CD4-positive, alpha-beta T cell treated with Interleukin-4 for 4 hours (primary cell): ENCODE data around the gene NFE2L2.
A peak's percentile ranks its signal among the peaks of the same experiment; 100 is the strongest.
"Not testable (repeated sequence)": the region's sequence is repeated elsewhere in the genome, so short reads cannot be mapped to it uniquely, and the experiment has no call there.

Experiments
- DNase-seq: peaks from one replicate; pipeline ENCODE4 v3.0.0-alpha.2; 2020

Gene NFE2L2

DNA sequence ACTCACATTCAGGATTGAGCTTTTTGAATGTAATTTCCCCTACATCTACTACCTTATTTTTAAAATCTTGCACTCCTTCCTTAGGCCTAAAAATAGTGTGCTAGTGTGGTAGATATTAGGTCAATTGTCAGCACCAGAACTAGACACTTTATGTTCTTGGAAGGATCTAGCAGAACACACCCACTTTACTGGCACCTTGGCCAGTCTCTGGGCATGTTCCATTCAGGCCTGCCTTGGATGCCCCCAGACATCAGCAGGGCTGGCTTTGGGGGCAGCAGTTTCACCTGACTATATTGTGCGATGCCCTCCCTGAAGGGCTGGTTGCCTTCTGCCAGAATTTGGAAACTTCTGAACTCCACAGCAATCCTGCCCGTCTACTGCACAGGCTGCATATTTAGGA is 15.3 kb upstream of the NFE2L2 start:
- DNase-seq, result no peak

DNA sequence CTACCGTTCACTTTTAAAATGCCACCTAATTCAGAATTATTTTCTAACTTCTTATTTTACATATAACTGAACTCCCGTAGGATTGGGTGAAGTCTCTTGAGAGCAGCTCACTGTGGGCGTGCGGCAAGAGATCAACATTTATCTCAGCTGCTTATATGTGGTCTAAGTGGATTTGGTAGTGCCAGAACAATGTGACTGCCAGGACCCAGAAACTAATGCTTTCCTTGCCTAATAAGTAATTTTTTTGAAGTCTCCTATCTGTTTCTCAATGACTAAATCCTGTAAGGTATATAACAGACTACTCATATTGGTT is 11.2 kb upstream of the NFE2L2 start:
- no peak for DNase-seq

DNA sequence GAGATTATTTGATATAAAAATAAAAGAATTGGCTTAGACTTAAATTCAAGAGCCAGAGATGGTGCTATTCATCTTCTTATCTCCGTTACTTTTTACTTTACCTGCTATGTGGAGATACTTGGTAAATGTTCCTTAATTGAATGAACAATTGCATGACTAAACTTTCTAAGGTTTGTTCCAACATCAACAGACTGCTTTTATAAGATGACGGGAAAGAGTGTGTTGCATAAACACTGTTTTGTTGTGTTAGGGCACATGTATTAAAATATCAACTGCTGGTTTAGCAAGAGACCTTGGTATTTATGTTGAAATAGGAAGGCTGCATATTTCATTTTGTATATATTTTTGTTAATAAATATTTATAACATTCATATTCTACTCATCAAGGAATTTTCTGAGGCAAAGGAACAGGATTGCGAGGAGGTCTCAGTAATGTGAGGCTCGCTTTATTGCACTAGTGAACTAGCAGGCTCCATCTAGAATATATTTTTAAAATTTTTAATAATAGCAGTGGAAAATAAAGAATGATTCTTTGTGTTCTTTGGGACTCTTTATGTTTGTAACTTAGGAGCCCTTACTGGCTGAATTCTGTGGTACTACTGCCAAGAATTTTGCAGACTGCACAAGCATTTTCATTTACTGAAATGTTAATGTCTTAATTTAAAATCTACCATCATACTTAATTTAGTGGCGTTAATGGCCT is 10.7 kb upstream of the NFE2L2 start:
- DNase-seq, result no peak

DNA sequence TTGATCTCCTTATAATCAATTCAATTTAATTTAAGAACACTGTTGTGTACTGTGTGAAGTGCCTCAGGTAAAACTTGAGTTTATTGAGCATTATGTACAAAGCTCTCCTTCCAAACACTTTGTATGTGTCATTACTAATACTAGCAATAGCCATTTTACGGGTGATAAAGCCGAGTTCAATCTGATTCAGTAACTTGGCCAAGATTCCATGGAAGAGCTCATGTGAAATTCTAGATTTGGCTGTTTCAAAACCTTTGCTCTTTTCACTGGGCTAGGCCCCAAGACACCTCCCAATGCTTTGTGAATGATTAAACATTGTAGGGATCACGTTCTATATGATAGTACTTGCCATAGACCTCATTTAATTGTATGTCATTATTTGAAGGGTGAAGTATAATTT is 8.9 kb upstream of the NFE2L2 start:
- no peak for DNase-seq

DNA sequence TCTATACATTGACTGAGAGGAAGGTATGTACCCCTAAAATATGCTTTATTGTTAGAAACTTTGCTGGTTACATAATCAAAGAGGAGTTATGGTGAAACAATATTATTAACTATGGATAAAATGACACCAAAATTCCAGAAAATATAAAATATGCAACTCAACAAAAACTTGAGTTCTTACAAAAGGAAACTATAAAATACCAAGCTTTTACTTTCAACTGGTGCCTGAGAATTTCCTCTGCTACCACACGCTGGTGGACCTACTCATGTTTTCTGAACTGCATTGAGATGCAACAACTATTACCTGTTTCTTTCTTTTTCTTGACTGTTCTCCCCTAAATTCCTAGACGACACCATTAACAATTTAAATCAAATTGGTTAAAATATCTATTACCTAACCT is 8.2 kb upstream of the NFE2L2 start:
- no peak for DNase-seq

DNA sequence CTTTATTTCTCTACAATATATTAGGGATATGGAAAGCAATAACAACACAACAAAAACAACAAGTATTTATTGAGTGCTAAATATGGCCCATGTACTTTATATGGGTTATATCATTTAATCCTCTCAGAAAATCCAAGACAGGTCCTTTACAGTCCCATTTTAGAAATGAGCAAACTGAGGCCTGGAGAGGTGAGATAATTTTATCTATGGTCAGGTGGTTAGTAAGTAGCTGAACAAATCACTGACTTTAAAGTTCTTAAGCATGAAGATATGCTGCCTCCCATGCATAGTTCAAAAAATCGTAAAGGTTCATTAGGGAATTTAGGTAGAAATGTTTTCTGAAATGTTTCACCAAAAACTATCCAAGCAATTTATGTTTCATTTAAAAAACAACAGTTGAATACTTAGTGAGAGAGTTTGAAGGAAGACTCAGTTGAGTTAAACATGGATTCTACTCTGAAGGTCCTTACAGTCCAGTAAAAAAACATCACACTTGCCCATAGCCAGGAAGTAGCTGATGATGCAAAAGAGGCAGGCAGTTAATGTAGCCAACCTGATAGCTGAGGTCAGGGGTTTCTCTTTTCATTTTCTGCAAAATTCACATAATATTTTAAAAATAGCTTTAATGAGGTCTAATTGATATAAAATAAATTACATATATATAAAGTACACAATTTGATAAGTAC is 7.6 kb upstream of the NFE2L2 start:
- no peak for DNase-seq

DNA sequence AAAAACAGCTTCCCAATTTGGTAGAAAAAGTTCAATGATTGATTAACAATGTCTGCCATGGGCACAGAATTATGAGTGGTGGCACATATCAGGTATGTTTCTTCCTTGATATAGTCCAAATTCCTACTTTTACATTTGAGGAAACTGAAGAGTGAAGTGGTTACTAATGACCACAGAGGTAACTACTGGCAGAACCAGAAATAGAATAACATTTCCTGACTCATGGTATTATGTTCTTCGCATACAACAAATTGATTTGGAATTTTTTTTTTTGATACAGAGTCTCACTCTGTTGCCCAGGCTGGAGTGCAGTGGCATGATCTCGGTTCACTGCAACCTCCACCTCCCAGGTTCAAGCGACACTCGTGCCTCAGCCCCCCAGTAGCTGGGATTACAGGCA is 6.0 kb upstream of the NFE2L2 start:
- DNase-seq, result no peak

DNA sequence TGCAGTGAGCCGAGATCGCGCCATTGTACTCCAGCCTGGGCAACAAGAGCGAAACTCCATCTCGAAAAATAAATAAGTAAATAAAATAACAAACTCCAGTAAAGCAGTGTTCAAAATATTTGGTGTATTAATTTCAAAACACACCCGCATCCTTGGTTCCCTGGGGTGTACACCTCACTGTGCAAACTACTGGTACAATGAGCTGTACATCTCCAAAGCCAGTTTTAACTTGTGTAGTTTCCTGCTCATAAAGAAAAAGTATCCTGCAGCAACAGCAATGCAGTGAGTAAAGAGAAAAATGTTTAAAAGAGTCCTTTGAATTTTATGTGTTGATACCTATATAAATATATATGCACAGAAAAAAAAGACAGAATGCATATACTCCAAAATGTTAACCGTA is 4.4 kb upstream of the NFE2L2 start:
- no peak for DNase-seq

DNA sequence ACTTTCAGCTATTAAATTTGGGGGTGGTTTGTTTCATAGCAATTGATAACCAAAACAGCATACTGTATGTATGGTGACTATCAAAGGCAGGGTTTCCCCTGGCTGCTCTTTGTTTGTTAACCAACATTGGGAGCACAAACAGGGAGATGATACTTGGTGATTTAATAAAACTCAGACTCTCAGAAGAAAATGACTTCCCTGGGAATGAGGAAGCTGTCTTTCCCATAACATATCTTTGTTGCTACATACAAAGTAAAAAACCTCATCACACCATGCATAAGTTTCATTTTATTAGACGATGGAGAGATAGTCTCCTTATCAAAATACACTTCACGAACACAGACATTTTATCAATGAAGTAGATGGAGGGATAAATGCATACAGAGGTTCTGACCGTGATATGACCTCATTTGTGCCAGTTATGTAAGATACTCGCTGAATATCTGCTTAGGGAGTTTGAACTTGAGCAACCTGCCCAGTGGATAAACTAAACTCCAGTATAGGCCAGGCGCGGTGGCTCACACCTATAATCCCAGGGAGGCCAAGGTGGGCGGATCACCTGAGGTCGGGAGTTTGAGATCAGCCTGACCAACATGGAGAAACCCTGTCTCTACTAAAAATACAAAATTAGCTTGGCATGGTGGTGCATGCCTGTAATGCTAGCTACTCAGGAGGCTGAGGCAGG is 3.8 kb upstream of the NFE2L2 start:
- DNase-seq, result no peak

DNA sequence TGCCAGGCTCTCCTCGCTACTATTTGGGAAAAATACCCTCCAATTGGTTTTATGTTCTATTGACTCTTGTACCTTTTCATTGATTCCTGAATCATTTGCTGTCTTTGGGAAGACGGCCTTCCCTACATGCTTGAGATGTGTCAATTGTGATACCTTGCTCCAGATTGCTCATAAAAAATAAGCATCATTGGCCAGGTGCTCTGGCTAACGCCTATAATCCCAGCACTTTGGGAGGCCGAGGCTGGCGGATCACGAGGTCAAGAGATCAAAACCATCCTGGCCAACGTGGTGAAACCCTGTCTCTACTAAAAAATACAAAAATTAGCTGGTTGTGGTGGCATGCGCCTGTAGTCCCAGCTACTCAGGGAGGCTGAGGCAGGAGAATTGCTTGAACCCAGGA is 2.4 kb upstream of the NFE2L2 start:
- DNase-seq, result not testable (repeated sequence)

DNA sequence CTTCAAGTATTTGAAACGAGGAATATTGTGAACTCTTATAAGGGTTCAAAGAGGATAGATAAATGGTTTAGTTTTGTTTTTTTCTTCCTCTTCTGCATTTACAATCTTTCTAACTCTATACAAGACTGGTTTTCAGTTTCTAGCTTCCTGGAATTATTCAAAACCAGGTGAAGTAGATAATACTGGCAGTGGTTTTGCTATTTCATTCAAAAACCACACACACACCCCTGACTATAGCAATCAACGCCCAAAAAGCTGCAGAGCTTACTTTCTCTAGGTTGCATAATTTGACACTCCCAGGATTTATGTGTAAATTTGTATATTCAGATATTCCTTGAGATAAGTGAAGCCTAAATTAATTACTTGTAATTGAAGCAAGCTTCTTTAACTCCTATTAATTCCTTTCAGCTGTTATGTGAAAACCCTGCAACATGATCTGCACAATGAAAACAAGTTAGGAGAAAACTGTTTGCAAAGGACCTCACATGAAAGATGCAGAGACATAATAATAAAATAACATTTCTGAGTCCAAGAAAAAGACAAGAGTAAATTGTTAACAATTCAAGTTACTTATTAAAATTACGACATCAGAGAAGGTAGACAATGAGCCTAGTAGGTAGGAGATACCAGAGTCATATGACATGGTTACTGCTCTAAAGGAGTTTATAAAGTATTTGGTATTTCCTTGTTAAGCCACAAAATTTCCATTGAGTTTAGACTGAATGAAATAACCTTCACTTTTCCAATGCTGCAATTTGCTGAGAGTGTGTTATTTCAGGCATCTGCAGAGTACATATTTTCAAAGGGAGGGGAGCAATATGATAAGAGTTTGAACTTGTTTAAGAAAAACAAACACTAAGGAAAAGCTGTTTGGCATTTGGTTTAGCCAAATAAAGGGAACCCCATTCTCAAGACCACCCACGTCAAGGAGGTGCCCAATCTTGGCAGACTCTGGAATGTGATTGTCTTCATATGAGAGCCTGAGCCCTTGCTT is 1.6 kb upstream of the NFE2L2 start:
- DNase-seq, result peak; percentile 49

DNA sequence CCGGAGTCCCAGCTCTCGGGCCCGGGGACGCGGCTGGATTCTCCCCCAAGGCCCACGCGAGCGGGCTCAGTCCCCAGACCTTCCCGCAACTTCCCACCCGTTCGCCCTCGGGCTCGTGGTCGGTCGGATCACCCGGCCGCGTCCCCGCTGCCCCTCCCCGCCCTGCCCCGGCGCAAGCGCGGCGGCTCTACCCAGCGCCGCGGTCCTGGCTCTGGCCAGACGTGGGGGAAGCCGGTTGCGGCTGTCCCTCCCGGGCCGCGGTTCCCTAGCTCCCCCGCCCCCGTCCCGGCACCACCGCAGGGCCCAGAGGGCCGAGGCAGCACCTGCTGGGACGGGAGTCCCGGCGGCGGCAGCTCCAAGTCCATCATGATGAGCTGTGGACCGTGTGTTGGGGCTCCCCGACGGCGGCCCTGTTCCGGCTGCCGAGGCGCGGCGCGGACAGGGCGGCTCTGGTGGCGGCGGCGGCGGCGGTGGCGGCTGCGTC is 276 bp downstream of the NFE2L2 start:
- DNase-seq, result no peak

DNA sequence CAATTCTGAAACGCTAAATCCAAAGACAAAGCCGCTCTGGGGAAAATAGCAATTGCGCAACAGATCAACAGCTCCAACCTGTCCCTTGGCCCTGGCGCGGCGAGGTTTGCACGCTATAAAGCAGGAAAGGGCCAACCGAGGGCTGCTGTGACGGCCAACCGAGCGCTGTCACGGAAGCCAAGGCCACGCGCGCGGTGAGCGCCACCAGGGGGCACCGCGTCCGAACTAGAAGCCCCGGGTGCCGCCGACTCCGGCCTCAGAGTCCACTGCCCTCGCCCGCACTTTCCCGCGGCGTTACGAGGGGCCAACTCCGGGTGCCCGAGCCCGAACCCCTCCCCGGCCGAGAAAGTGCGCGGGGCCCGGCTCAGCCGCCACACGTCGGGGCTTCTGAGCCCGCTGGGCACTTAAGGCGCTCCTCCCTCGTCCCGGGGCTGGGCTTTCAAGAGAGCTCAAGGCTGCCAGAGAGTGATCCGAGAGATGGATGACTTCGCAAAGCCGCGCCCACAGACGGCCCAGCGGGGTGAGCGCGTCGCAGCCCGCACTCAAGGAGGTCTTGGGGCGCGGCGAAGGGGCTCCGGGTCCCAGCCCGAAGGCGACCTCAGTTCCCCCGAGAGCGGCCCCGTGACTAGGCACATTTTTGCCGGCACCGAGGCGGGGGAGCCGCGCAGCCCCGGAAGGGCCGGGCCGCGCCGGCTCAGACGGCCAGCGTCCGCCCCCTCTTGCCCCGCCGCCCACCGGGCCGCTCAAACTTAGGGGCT is 897 bp downstream of the NFE2L2 start:
- peak; percentile 93 for DNase-seq

DNA sequence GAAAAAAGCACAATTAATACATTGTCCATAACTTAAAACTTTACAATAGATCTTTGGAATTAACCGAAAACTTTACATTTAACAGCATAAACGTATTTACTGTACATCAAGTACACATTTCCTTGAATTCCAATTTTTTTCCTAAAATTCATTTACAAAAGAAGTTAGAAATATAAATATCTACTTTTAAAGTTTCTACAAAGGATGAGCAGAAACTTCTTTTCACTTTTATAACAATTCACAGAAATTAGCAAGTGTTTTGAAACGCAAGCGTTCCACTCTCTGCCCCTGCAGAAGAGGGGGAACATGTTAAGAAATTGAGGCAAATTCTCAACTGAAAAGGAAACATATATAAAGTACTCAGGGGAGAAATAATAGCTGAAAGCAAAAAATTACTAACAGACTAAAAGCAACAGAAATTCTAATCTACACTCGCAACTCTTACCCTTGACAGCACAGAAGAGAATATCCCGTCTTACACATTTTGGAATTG is 1.5 kb downstream of the NFE2L2 start:
- DNase-seq, result no peak

DNA sequence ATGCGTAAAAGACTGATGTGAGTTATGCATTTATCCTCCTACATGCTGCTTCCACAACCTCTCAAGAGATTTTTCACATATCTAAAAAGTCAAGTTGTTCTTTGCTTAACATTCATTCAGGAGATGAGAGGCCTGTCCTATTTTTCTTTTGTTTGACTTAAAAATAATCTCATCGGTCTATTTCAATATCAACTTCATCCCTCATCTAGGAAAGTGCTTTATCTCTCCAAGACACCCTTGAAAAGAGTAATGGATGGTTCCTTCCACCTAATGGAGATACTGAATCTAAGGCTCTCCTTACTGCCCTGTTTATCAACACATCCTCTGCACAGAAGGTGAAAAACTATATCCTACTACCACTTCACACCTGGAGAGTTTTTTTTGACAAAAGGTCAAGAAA is 2.4 kb downstream of the NFE2L2 start:
- no peak for DNase-seq

DNA sequence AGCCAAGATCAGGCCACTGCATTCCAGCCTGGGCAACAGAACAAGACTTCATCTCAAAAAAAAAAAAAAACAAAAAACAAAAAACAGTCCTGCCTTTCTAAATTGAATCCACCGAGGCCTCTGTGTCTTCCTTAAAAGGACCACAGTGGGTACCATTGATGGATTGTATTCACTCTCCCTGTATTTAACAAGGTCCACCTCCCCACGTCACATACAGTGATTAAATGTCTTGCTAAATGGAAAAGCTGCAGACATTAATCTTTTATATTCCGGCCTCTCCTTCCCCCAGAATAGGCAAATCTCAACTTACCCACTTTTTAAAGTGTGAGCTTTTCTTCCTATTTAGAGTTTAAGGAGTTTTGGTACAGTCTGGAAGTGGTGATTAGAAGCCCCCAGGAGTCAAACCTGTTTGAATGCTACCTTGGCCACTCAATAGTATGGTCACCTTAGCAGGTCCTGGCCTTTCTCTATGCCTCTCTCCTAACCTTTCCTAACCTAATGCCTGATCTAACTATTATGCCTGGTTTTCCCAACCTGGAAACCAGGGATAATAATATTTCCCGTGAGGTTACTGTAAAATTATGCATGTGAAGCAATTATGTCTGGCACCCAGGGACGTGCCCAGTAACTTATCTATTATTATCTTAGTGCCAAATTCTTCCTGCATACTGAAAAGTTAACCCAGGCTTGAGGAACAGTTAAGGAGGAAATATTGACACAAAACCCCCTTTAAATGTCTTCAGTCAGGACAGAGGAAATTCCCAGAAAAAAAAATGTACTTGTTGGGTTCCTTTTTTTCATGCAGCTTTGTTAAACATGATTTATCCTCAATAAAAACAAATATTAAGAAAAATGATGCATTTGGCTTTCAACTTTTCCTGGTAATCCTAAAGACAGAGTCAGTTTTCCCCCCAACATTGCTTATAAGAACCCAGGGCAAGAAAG is 3.1 kb downstream of the NFE2L2 start:
- DNase-seq, result no peak

DNA sequence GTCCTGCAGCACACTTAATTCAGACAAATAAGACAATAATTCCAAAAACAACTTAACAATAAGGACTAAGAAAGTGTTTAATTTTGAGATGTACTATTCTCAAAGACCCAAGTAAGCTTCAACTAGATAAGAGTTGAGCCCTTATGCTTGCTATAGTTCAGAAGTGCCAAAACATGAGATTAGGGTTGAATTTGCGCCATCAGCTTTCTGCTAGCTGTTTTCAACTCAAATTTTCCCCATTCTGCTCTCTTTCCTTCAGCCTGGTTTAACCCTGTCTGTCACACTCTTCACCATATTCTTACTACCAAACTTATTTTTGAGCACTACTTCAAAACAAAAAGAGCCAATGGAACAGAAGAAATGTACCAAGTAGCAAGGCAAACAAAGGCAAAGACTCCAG is 4.1 kb downstream of the NFE2L2 start:
- DNase-seq, result no peak

DNA sequence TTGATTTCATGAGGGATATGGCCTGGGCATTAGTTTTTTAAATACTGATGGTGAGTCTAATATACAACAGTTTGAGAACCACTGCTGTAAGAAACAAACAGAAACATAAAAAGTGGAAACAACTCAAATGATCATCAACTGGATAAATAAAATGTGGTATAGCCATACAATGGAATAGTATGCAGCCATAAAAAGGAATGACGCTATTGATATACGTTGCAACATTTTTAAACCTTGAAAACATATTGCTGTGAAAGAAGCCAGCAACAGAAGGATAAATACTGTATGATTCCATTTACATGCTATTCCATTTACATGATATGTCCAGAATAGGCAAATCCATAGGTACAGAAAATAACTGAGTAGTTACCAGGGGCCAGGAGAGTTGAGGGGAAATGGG is 6.5 kb downstream of the NFE2L2 start:
- no peak for DNase-seq

DNA sequence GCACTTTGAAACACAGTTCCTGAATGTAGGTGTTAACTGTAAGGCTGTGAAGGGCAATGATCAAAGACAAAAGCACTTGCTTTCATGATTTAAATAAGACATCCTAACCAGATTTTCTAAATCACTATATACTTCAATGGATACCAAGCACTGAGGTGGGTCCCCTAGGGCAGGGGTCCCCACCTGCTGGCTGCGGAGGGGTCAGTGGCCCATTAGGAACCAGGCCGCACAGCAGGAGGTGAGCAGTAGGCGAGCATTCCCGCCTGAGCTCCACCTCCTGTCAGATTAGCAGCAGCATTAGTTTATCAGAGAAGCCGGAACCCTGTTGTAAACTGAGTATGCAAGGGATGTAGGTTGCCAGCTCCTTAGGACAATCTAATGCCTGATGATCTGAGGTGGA is 7.1 kb downstream of the NFE2L2 start:
- no peak for DNase-seq

DNA sequence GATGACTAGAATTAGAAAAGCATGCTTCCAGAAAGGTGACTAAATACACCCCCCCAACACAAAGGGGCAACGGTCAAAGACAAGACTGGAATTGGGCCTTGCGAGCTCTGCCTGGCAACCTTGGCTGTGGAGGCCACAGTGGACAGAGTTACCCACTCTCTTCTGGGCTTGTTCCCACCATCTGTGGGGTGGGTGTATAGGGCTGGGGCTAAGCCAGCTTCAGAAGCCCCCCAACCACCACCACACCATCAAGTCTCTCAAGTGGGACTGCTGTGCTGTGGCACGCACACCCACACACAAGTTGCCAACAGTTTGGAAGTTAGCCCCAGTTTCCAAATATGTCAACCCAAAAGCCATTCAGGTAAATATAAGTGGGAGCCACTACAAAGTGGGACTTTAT is 7.8 kb downstream of the NFE2L2 start:
- DNase-seq, result no peak

DNA sequence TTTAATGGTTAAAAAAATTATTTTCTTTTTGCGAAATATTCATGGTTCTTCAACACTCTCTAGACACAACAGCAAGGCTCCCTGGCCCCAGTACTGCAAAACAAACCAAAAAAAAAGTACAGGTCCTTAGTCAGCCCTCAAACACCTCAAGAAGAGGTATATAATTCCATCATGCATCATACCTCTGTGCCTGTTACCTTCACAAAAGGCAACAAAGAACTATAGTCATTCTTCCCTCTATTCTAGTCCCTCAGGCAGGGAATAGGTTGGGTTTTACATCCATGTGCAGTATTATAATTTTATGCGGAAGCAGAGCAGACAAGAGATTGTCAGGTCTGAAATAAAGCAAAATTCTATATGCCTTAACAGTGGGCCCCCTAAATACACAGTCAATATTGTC is 8.5 kb downstream of the NFE2L2 start:
- no peak for DNase-seq
